Uterus (tissue), 4 donors: Measurements from ENCODE around the gene PTX3. TPM values are rescaled to one million over a fixed set of nuclear protein-coding genes. Genes with fewer than 3 reads are reported as not detected.

Experiments used
- DNase-seq, 2 donors: peaks; one replicate each; pipeline ENCODE4 v3.0.0-alpha.2; 2019 to 2020
- H3K27ac ChIP-seq, 2 donors: fragments of 200-600 bp; sonication (generic); 1 replicate in 1 of 2; 2 replicates in 1 of 2; pipeline ENCODE4 v1.5.1; 2016 to 2018
- H3K27me3 ChIP-seq, 2 donors: fragments of 200-600 bp; sonication (generic); one replicate each; pipeline ENCODE4 v1.5.1; 2018 to 2019; ENCODE audit warnings: control low read depth in 1 of 2
- H3K36me3 ChIP-seq, 2 donors: fragments of 200-600 bp; sonication (generic); one replicate each; pipeline ENCODE4 v1.5.1; 2019; ENCODE audit warnings: control low read depth in 1 of 2
- H3K4me1 ChIP-seq, 2 donors: fragments of 200-600 bp; sonication (generic); one replicate each; pipeline ENCODE4 v1.5.1; 2018 to 2019; ENCODE audit warnings: control low read depth in 1 of 2
- H3K4me3 ChIP-seq, 2 donors: fragments of 200-600 bp; sonication (generic); 1 replicate in 1 of 2; 2 replicates in 1 of 2; pipeline ENCODE4 v1.5.1; 2018 to 2019; ENCODE audit warnings: mild to moderate bottlenecking in 1 of 2
- H3K9me3 ChIP-seq, 2 donors: fragments of 200-600 bp; sonication (generic); one replicate each; pipeline ENCODE4 v1.5.1; 2019; ENCODE audit warnings: control low read depth in 1 of 2
- CTCF ChIP-seq, 4 experiments: fragments of 200-600 bp in 2 of 4; fragments of 450-650 bp in 2 of 4; sonication (generic) in 2 of 4; IDR thresholded peaks; one replicate each; pipeline ENCODE4 v1.5.1; 2016 to 2019; ENCODE audit warnings: antibody characterized with exemption in 4 of 4, mild to moderate bottlenecking in 2 of 4, moderate library complexity in 1 of 4
- POLR2A ChIP-seq, 2 donors: fragments of 450-650 bp; IDR thresholded peaks; one replicate each; pipeline ENCODE4 v1.6.1; 2016; ENCODE audit warnings: antibody characterized with exemption in 2 of 2, mild to moderate bottlenecking in 1 of 2, moderate library complexity in 1 of 2
- intact Hi-C: fragments of 100-400 bp; cut with DNase I; formaldehyde crosslinking; loops from one replicate; pipeline ENCODE4 v1.15.1; 2023; ENCODE audit warnings: low total_unique reads
- total RNA-seq, 4 donors: library from RNA; depleted of rRNA in 3 of 4; stranded (reverse); fragments of >200 nt in 3 of 4; gene quantifications; one replicate each; pipeline versions ENCODE4 v1.1.0 to v1.2.4, GENCODE V29; 2014 to 2023
- donor health status: DM: yes; HTN: yes; CAD: no.

The PTX3 gene
- total RNA-seq, 4 donors from 2014 or later, result 0.82 to 7.9 TPM; not detected in 2

- Histone ChIP-seq H3K4me3 (no peak overlapping the region), H3K36me3 (no peaks in the 10 kb centered on the region), H3K27ac (no peak overlapping the region), H3K4me1 (no peaks in the 10 kb centered on the region), H3K9me3 (no peaks in the 10 kb centered on the region), H3K27me3 (no peaks in the 10 kb centered on the region)
- intact Hi-C loops, result no loop called here
- TF ChIP-seq CTCF (IDR thresholded peaks at IDR 0.05) (no peak), POLR2A (IDR thresholded peaks at IDR 0.05) (no peak)
- no peak for DNase-seq
Observed at GRCh38 chr3:157445857-157446256, 9.2 kb downstream of the PTX3 start.

GRCh38 chr3:157447026-157447694, 10.5 kb downstream of the PTX3 start:
- no peak for DNase-seq
- H3K4me1 ChIP-seq, result no peaks in the 10 kb centered on the region
- no peaks in the 10 kb centered on the region for H3K36me3 ChIP-seq
- H3K27ac ChIP-seq, result no peak overlapping the region
- H3K9me3 ChIP-seq, result no peaks in the 10 kb centered on the region
- H3K4me3 ChIP-seq, result no peak overlapping the region
- H3K27me3 ChIP-seq, result no peaks in the 10 kb centered on the region
- intact Hi-C loops, result no loop called here
- TF ChIP-seq CTCF (IDR thresholded peaks at IDR 0.05) (peak in 1 of 4 experiments; percentile 47), POLR2A (IDR thresholded peaks at IDR 0.05) (no peak)

- Histone ChIP-seq H3K4me1 (no peaks in the 10 kb centered on the region), H3K27ac (no peak overlapping the region), H3K36me3 (no peaks in the 10 kb centered on the region), H3K4me3 (no peak overlapping the region), H3K27me3 (no peaks in the 10 kb centered on the region), H3K9me3 (no peaks in the 10 kb centered on the region)
- no peak for DNase-seq
- intact Hi-C loops, result no loop called here
- no peak for TF ChIP-seq CTCF (IDR thresholded peaks at IDR 0.05)
- TF ChIP-seq POLR2A (IDR thresholded peaks at IDR 0.05), result no peak
Observed at GRCh38 chr3:157452097-157452496, 15.4 kb downstream of the PTX3 start.

GRCh38 chr3:157453824-157454223, 17.2 kb downstream of the PTX3 start:
- TF ChIP-seq POLR2A (IDR thresholded peaks at IDR 0.05), result no peak
- TF ChIP-seq CTCF (IDR thresholded peaks at IDR 0.05), result no peak
- Histone ChIP-seq H3K4me3 (no peak overlapping the region), H3K27me3 (no peaks in the 10 kb centered on the region), H3K27ac (no peak overlapping the region), H3K4me1 (no peaks in the 10 kb centered on the region), H3K9me3 (no peaks in the 10 kb centered on the region), H3K36me3 (no peaks in the 10 kb centered on the region)
- no peak for DNase-seq
- intact Hi-C loops, result no loop called here

GRCh38 chr3:157459706-157460105, 23.1 kb downstream of the PTX3 start:
- no peak for DNase-seq
- no peak overlapping the region for H3K4me3 ChIP-seq
- no peaks in the 10 kb centered on the region for H3K36me3 ChIP-seq
- no peak overlapping the region for H3K27ac ChIP-seq
- H3K4me1 ChIP-seq, result no peaks in the 10 kb centered on the region
- intact Hi-C loops, result no loop called here
- no peaks in the 10 kb centered on the region for H3K9me3 ChIP-seq
- TF ChIP-seq POLR2A (IDR thresholded peaks at IDR 0.05) (no peak), CTCF (IDR thresholded peaks at IDR 0.05) (no peak)
- H3K27me3 ChIP-seq, result no peaks in the 10 kb centered on the region
